Limb (tissue), 2 donors: ENCODE data around the gene MEGF11.

Experiments
- DNase-seq, 2 donors: peaks; one replicate each; pipeline ENCODE4 v3.0.0-alpha.2; 2016; ENCODE audit errors: extremely low spot score in 2 of 2

MEGF11 gene

GRCh38 chr15:66219339-66219738, 34.2 kb downstream of the MEGF11 start:
- no peak for DNase-seq

GRCh38 chr15:66216806-66217205, 36.7 kb downstream of the MEGF11 start:
- DNase-seq = no peak

GRCh38 chr15:66215811-66216210, 37.7 kb downstream of the MEGF11 start:
- no peak for DNase-seq

- no peak for DNase-seq
Observed at GRCh38 chr15:66214246-66214645, 39.3 kb downstream of the MEGF11 start.

GRCh38 chr15:66212563-66212921, 41.0 kb downstream of the MEGF11 start:
- DNase-seq = no peak

- no peak for DNase-seq
Observed at GRCh38 chr15:66211670-66212562, 41.6 kb downstream of the MEGF11 start.

GRCh38 chr15:66210684-66211083, 42.9 kb downstream of the MEGF11 start:
- DNase-seq = no peak

- DNase-seq = no peak
Observed at GRCh38 chr15:66198757-66199156, 54.8 kb downstream of the MEGF11 start.

- no peak for DNase-seq
Observed at GRCh38 chr15:66196602-66197001, 56.9 kb downstream of the MEGF11 start.

- no peak for DNase-seq
Observed at GRCh38 chr15:66195621-66196230, 57.8 kb downstream of the MEGF11 start.

GRCh38 chr15:66193066-66193465, 60.5 kb downstream of the MEGF11 start:
- no peak for DNase-seq

GRCh38 chr15:66190746-66191145, 62.8 kb downstream of the MEGF11 start:
- DNase-seq = no peak

GRCh38 chr15:66189291-66189690, 64.3 kb downstream of the MEGF11 start:
- no peak for DNase-seq

GRCh38 chr15:66188464-66188863, 65.1 kb downstream of the MEGF11 start:
- no peak for DNase-seq

- DNase-seq = no peak
Observed at GRCh38 chr15:66187271-66187670, 66.3 kb downstream of the MEGF11 start.

GRCh38 chr15:66186049-66186825, 67.3 kb downstream of the MEGF11 start:
- DNase-seq = no peak

- DNase-seq = no peak
Observed at GRCh38 chr15:66184936-66185790, 68.4 kb downstream of the MEGF11 start.

GRCh38 chr15:66184492-66184891, 69.1 kb downstream of the MEGF11 start:
- no peak for DNase-seq

GRCh38 chr15:66180531-66181097, 72.9 kb downstream of the MEGF11 start:
- no peak for DNase-seq

GRCh38 chr15:66178531-66178910, 75.0 kb downstream of the MEGF11 start:
- no peak for DNase-seq
